Neuronal stem cell (in vitro differentiated cells): ENCODE results near the gene ROR1.

Source experiments
- DNase-seq: peaks from one replicate; pipeline ENCODE4 v3.0.0-alpha.2; 2013; ENCODE audit warnings: low spot score
- H2AFZ ChIP-seq: one replicate; pipeline ENCODE4 v1.6.1; 2013; ENCODE audit warnings: mild to moderate bottlenecking, low read length, inconsistent platforms
- H2AK5ac ChIP-seq: 2 replicates; pipeline ENCODE4 v1.6.1; 2013; ENCODE audit warnings: low read depth, mild to moderate bottlenecking, inconsistent platforms, low read length, moderate library complexity, mixed read lengths
- H2BK120ac ChIP-seq: 2 replicates; pipeline ENCODE4 v1.6.1; 2013; ENCODE audit warnings: low read depth, mild to moderate bottlenecking, inconsistent platforms, low read length, moderate library complexity, mixed read lengths
- H2BK12ac ChIP-seq: one replicate; pipeline ENCODE4 v1.6.1; 2013; ENCODE audit warnings: low read length, inconsistent platforms
- H2BK15ac ChIP-seq: 2 replicates; pipeline ENCODE4 v1.6.1; 2013; ENCODE audit warnings: mild to moderate bottlenecking, low read length, inconsistent platforms, mixed read lengths
- H2BK5ac ChIP-seq: one replicate; pipeline ENCODE4 v1.6.1; 2013; ENCODE audit warnings: inconsistent platforms, mild to moderate bottlenecking, low read length, moderate library complexity
- H3K14ac ChIP-seq: one replicate; pipeline ENCODE4 v1.6.1; 2013; ENCODE audit warnings: low read length, inconsistent platforms
- H3K18ac ChIP-seq: 2 replicates; pipeline ENCODE4 v1.6.1; 2013; ENCODE audit warnings: low read length, inconsistent platforms
- H3K23ac ChIP-seq: 2 replicates; pipeline ENCODE4 v1.6.1; 2013; ENCODE audit warnings: low read depth, mild to moderate bottlenecking, mixed read lengths, low read length, inconsistent platforms; ENCODE audit not compliant: poor library complexity
- H3K27ac ChIP-seq: replicated peaks from 3 replicates; pipeline ENCODE4 v1.5.1; 2013; ENCODE audit warnings: low read length, inconsistent platforms
- H3K27me3 ChIP-seq, 3 experiments: 2 replicates each; pipeline ENCODE4 v1.6.1; 2013; ENCODE audit warnings: low read length in 3 of 3, mild to moderate bottlenecking in 2 of 3, inconsistent platforms in 1 of 3, low read depth in 1 of 3, mixed read lengths in 1 of 3, moderate library complexity in 1 of 3; ENCODE audit not compliant: control insufficient read depth in 3 of 3, insufficient read depth in 3 of 3
- H3K36me3 ChIP-seq, 2 donors: replicated peaks in 1 of 2; 2 replicates each; pipeline ENCODE4 v1.6.1; 2013; ENCODE audit warnings: low read length in 2 of 2; ENCODE audit not compliant: control insufficient read depth in 2 of 2, insufficient read depth in 2 of 2
- H3K4ac ChIP-seq: 2 replicates; pipeline ENCODE4 v1.6.1; 2013; ENCODE audit warnings: inconsistent platforms, mild to moderate bottlenecking, low read length, moderate library complexity
- H3K4me1 ChIP-seq, 2 donors: 1 replicate in 1 of 2; 2 replicates in 1 of 2; pipeline ENCODE4 v1.6.1; 2013; ENCODE audit warnings: low read length in 2 of 2, low read depth in 1 of 2; ENCODE audit not compliant: control insufficient read depth in 2 of 2, insufficient read depth in 1 of 2
- H3K4me2 ChIP-seq: one replicate; pipeline ENCODE4 v1.6.1; 2013; ENCODE audit warnings: mild to moderate bottlenecking, low read length, inconsistent platforms; ENCODE audit not compliant: insufficient read depth, poor library complexity, severe bottlenecking
- H3K4me3 ChIP-seq, 2 donors: 2 replicates each; pipeline ENCODE4 v1.5.1; 2013; ENCODE audit warnings: low read length in 2 of 2, mild to moderate bottlenecking in 2 of 2, inconsistent platforms in 1 of 2, moderate library complexity in 1 of 2
- H3K79me1 ChIP-seq: one replicate; pipeline ENCODE4 v1.6.1; 2013; ENCODE audit warnings: low read depth, mild to moderate bottlenecking, inconsistent platforms, low read length, moderate library complexity
- H3K9ac ChIP-seq: one replicate; pipeline ENCODE4 v1.6.1; 2013; ENCODE audit warnings: mild to moderate bottlenecking, low read depth, low read length, inconsistent platforms; ENCODE audit not compliant: poor library complexity
- H3K9me3 ChIP-seq, 2 donors: replicated peaks in 1 of 2; 2 replicates each; pipeline versions ENCODE3 to v1.6.1; 2013; ENCODE audit warnings: low read length in 2 of 2, mild to moderate bottlenecking in 2 of 2, inconsistent platforms in 1 of 2, low read depth in 1 of 2, mixed read lengths in 1 of 2, moderate library complexity in 1 of 2; ENCODE audit not compliant: control insufficient read depth in 2 of 2, insufficient read depth in 1 of 2
- H4K8ac ChIP-seq: one replicate; pipeline ENCODE4 v1.6.1; 2013; ENCODE audit warnings: low read depth, mild to moderate bottlenecking, inconsistent platforms, low read length, moderate library complexity
- H4K91ac ChIP-seq: one replicate; pipeline ENCODE4 v1.6.1; 2013; ENCODE audit warnings: low read length, low read depth, mild to moderate bottlenecking, inconsistent platforms; ENCODE audit not compliant: poor library complexity
- WGBS, 2 donors: extraction: QIAGEN DNeasy Blood & Tissue Kit; methylation state at CpG; one replicate each; pipeline ENCODE4 v1.1.7; 2013; ENCODE audit warnings: missing lambda C conversion rate in 2 of 2, mixed read lengths in 1 of 2; ENCODE audit not compliant: insufficient read length in 2 of 2, insufficient replicate concordance in 1 of 2; ENCODE audit errors: extremely low coverage in 2 of 2; 5-methylcytosine and 5-hydroxymethylcytosine counted together

Gene ROR1

GRCh38 chr1:64121766-64122385, 348.1 kb downstream of the ROR1 start:
- no peak overlapping the region for H3K23ac ChIP-seq
- WGBS, 2 donors = no CpG with 5 or more reads among the region's 1 CpG
- no peaks in the 10 kb centered on the region for H3K27me3 ChIP-seq

GRCh38 chr1:64122588-64122987, 348.8 kb downstream of the ROR1 start:
- Histone ChIP-seq H2BK15ac (no peak overlapping the region), H3K23ac (no peak overlapping the region), H3K9ac (no peak overlapping the region), H3K27ac (no peak overlapping the region), H3K18ac (no peak overlapping the region), H2AK5ac (no peak overlapping the region), H3K27me3 (no peaks in the 10 kb centered on the region), H2BK120ac (no peak overlapping the region), H3K36me3 (peaks cover 0 to 2% of the 10 kb centered on the region in 2 donors), H2AFZ (no peak overlapping the region), H3K4me2 (no peak overlapping the region), H3K4ac (no peak overlapping the region), H3K9me3 (no peaks in the 10 kb centered on the region), H2BK12ac (no peak overlapping the region), H2BK5ac (no peak overlapping the region), H3K14ac (no peak overlapping the region), H4K8ac (no peak overlapping the region), H3K4me1 (peaks cover 0 to 2% of the 10 kb centered on the region in 2 donors), H3K79me1 (no peaks in the 10 kb centered on the region), H3K4me3 (no peak overlapping the region), H4K91ac (no peak overlapping the region)
- DNase-seq = no peak
- no CpG with 5 or more reads among the region's 3 CpGs for WGBS, 2 donors

More at GRCh38 chr1:64121766-64122385, 348.1 kb downstream of the ROR1 start:
- Histone ChIP-seq H3K9me3 (no peaks in the 10 kb centered on the region), H3K18ac (no peak overlapping the region), H3K79me1 (no peaks in the 10 kb centered on the region), H3K4ac (no peak overlapping the region), H2AFZ (no peak overlapping the region), H2AK5ac (no peak overlapping the region), H3K4me2 (no peak overlapping the region), H2BK15ac (no peak overlapping the region), H2BK5ac (no peak overlapping the region), H3K4me3 (no peak overlapping the region), H2BK120ac (no peak overlapping the region), H4K91ac (no peak overlapping the region), H3K27ac (no peak overlapping the region), H2BK12ac (no peak overlapping the region), H3K14ac (no peak overlapping the region), H3K36me3 (peaks cover 0 to 2% of the 10 kb centered on the region in 2 donors), H3K9ac (no peak overlapping the region), H3K4me1 (peaks cover 0 to 2% of the 10 kb centered on the region in 2 donors), H4K8ac (no peak overlapping the region)
- no peak for DNase-seq

GRCh38 chr1:64124704-64125440, 351.1 kb downstream of the ROR1 start:
- Histone ChIP-seq H2BK5ac (no peak overlapping the region), H3K79me1 (no peaks in the 10 kb centered on the region), H4K91ac (no peak overlapping the region), H2BK15ac (no peak overlapping the region), H3K4me3 (no peak overlapping the region), H2AFZ (peak overlapping the region; percentile 56), H3K18ac (no peak overlapping the region), H3K4ac (no peak overlapping the region), H3K27ac (no peak overlapping the region), H3K14ac (no peak overlapping the region), H3K4me2 (no peak overlapping the region), H3K4me1 (peaks cover 0 to 2% of the 10 kb centered on the region in 2 donors), H3K27me3 (no peaks in the 10 kb centered on the region), H3K9ac (no peak overlapping the region), H2BK12ac (no peak overlapping the region), H2AK5ac (no peak overlapping the region), H4K8ac (no peak overlapping the region), H3K23ac (no peak overlapping the region), H2BK120ac (no peak overlapping the region), H3K36me3 (peaks cover 0 to 2% of the 10 kb centered on the region in 2 donors), H3K9me3 (no peaks in the 10 kb centered on the region)
- no CpG with 5 or more reads among the region's 7 CpGs for WGBS, 2 donors
- no peak for DNase-seq

- no peak overlapping the region for H4K8ac ChIP-seq
- H2BK12ac ChIP-seq = no peak overlapping the region
- no peak overlapping the region for H4K91ac ChIP-seq
- H3K4me2 ChIP-seq = no peak overlapping the region
- H3K27ac ChIP-seq = no peak overlapping the region
- no peak overlapping the region for H3K14ac ChIP-seq
- H2BK120ac ChIP-seq = no peak overlapping the region
- H2AFZ ChIP-seq = no peak overlapping the region
- peaks cover 5 to 10% of the 10 kb centered on the region in 2 donors for H3K4me1 ChIP-seq
- no peak overlapping the region for H3K4ac ChIP-seq
- no peak for DNase-seq
- H3K36me3 ChIP-seq = peaks cover 0 to 2% of the 10 kb centered on the region in 2 donors
- no peak overlapping the region for H2BK5ac ChIP-seq
- no peak overlapping the region for H3K4me3 ChIP-seq
- no peak overlapping the region for H3K9ac ChIP-seq
- no peaks in the 10 kb centered on the region for H3K9me3 ChIP-seq
- no CpG with 5 or more reads among the region's 1 CpG for WGBS, 2 donors
- H3K27me3 ChIP-seq = no peaks in the 10 kb centered on the region
- no peak overlapping the region for H3K18ac ChIP-seq
- no peak overlapping the region for H2AK5ac ChIP-seq
- H2BK15ac ChIP-seq = no peak overlapping the region
- H3K23ac ChIP-seq = no peak overlapping the region
- no peaks in the 10 kb centered on the region for H3K79me1 ChIP-seq
Measured at GRCh38 chr1:64126581-64126980, 352.8 kb downstream of the ROR1 start.
